HG02642 (cell line): ENCODE measurements around the gene ASPG.

Experiments
- ATAC-seq: cut with Tn5 transposase; IDR thresholded peaks from one replicate; pipeline ENCODE4 v1.9.1; 2021; ENCODE audit warnings: mild to moderate bottlenecking; ENCODE audit not compliant: unreplicated experiment, poor library complexity

ASPG gene

DNA sequence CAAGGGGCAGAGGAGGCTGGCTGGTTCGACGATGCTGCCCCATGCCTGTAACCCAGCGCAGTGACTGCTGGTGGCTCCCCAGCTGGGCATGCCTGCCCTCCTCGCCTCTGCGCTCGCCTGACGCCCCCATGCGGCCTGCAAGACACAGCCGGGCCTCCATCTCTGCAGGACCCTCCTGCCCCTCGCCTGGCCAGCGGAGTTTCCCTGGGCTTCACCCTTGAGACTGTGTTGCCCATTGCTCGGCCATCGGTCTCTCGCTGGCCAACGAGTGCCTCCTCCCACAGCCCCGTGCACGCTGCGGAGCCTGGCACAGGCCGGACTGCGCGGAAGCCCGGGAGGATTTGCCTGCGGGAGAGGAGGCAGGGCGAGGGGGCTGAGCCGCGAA is 17.6 kb downstream of the ASPG start:
- no peak for ATAC-seq

DNA sequence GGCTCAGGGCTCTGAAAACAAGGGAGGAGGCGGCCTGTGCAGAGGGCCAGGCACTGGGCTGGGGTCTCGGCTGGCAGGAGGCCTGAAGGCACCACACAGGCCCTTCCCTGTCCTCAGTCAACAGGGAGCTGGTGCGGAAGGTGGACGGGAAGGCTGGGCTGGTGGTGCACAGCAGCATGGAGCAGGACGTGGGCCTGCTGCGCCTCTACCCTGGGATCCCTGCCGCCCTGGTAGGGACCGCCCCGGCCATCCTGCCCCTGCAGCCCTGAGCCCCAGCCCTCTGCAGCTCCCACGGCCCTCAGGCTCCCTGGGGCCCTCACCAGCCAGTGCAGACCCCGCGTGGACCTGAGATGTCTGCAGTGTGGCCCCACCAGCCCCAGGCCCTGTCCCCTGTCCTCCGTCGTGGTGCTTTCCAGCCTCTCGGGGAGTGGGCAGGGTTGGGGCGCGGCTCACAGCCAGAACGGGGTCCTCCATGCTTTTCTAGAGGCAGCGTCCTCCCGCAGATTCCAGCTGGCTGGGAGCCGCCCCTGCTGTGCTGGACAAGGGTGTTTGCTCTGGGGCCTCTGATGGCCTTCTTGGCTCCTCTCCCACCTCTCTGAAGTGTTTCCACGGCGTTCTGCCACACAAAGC is 18.1 kb downstream of the ASPG start:
- no peak for ATAC-seq

DNA sequence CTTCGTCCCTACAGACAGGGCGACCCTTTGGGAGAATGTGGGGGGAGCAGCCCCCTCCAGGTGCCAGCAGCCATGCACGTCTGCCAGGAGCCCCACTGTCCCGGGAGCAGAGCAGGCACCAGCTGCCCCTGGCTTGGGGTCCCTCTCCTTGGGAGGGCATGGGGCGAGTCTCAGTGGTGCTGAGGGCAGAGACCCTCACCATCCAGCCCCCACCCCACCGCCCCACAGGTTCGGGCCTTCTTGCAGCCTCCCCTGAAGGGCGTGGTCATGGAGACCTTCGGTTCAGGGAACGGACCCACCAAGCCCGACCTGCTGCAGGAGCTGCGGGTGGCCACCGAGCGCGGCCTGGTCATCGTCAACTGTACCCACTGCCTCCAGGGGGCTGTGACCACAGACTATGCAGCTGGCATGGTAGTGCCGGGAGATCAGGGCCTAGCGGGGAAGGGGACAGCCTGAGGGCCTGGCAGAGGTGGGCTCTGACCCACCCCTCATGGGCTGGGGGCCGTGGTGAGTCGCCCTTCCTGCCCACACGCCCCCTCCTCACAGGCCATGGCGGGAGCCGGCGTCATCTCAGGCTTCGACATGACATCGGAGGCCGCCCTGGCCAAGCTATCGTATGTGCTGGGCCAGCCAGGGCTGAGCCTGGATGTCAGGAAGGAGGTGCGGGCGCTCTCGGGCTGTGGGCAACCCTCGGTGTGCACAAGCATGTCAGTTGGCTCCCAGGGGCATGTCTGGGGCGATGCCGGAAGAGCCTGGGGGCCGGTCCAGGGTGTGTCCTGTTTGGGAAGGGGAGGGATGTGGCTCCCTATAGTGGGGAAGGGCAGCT is 18.8 kb downstream of the ASPG start:
- no peak for ATAC-seq

DNA sequence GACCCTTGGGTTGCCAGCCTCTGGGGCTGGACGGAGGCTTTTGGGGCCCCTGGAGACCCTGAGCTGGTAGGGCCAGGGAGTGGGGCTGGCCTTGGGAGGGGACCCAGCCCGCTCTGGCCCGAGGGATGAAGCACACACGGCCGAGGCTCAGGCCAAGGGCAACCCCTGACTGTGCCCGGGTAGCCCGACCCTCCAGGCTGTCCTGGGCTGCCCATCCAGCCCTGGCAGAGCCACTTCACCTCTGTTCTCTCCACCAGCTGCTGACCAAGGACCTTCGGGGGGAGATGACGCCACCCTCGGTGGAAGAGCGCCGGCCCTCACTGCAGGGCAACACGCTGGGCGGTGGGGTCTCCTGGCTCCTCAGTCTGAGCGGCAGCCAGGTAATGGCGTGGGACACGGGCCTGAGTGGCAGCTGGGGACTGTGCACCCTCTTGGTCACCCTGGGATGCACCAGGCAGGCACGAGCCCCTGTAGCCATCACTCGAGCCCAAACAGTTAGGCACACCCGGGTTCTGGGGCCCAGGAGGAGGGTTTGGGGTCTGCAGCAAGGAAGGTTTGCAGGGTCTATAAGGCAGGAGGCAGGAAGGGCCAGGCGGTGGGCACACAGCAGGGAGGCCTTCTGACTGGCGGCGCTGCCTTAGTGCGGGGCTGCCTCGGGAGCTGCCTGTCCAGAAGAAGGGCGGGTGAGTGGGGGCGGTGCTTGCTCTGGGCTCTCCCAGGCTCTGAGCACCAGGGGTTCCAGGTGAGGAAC is 19.7 kb downstream of the ASPG start:
- no peak for ATAC-seq

DNA sequence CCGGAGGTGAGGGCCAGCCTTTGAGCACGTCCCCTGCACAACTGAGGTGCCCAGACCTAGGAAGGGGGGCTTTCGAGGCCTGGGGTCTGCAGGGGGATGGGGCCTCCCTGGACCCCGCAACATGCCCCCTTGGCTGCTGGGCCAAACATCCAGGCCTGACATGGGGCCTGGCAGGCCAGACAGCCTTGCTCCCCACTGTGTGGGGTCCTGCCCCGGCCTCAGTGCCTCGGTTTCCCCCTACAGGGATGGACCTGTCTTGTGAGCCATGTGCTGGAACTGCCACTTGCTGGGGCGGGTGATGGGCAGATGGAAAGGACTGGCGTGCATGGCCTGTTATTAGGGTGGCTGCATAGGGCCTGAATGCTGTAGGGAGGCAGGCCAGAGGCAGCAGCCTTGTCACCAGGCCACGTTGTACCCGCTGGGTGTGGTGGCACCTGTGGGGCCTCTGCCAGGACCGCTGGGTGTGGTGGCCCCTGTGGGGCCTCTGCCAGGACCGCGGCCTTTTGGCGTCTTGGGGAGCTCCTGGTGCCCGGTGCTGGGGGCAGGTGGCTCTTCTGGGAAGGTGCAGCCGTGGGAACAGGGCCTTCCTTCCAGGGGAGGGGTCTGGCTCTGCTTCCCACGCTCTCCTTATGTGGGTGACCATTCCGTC is 20.4 kb downstream of the ASPG start:
- ATAC-seq, result no peak

DNA sequence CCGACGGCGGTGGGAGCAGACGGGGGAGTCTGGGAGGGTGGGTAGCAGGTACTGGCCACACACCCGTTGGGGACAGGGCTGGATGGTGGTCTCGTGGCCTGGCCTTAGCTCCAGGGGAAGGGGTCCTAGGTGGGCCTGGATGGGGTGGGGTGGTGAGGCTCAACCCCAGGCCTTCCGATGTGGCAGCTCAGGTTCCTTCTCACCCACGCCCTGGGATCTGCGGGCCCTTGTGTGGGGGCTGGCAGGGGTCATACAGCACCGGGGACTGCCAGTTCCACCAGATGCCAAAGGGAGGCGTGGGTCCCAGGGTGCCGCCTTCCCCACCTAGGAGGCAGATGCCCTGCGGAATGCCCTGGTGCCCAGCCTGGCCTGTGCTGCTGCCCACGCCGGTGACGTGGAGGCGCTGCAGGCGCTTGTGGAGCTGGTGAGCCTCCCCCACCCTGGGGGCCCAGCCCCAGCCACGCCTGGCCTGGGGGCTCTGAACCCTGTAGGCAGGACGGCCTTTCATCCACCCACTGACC is 21.0 kb downstream of the ASPG start:
- no peak for ATAC-seq

DNA sequence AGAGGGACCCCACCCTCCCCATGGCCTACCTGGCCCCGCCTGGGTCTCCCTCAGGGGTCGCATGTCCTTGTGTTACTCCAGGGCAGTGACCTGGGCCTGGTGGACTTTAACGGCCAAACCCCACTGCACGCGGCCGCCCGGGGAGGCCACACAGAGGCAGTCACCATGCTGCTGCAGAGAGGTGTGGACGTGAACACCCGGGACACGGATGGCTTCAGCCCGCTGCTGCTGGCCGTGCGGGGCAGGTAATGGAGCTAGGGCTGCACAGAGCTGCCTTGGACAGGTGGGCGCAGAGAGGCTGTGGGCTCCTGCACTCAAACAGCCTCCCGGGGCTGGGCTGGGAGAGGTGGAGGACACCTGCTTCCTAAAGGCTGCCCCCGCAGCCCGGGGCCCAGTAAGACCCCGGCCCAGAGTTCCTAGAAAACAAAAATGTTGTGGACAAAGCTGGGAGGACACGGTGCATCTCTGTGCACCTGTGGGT is 21.6 kb downstream of the ASPG start:
- no peak for ATAC-seq

DNA sequence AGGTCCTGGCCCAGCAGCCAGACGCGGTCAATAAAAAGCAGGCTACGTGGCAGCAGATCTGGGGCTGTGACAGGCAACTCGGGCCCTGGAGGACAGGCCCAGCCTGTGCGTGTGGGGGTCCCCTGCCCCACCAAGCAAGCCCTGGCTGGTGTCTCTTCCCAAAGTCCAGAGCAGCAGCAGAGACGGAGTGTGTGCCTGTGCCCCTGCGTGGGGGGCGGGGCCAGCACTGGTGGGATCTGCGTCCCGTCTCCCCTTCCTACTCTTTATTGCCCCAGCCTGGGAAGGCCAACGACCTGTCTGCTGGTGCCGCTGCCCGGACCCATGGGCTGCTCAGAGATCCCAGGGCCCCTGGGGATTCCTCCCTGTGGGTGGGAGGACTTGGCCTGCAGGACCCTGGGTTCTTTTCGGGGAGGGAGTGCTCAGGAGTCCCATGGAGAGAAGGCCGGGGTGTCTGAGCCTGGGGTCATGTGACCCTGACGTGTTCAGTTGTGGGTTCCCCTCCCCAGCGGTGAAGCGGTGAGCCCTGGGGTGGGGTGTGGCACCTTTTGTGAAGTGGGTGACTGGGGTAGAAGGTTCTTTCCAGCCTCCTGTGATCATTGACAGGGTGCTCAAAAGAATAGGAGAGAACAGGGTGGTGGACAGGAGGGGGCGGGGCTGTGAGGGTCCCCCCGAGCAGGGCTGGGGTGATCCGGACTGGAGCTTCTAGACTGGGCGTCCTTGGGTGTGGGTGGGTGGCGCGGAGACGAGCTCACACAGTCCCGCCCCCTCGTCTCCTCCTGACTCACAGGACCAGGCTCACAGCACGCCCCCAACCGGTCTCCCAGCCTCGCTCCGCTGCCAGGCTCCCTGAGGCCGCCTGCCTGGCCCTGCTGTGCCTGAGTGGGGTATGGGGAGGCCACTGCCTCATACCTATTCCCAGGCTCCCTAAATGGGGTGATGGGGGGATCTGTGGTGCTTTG is 22.4 kb downstream of the ASPG start:
- ATAC-seq, result no peak

DNA sequence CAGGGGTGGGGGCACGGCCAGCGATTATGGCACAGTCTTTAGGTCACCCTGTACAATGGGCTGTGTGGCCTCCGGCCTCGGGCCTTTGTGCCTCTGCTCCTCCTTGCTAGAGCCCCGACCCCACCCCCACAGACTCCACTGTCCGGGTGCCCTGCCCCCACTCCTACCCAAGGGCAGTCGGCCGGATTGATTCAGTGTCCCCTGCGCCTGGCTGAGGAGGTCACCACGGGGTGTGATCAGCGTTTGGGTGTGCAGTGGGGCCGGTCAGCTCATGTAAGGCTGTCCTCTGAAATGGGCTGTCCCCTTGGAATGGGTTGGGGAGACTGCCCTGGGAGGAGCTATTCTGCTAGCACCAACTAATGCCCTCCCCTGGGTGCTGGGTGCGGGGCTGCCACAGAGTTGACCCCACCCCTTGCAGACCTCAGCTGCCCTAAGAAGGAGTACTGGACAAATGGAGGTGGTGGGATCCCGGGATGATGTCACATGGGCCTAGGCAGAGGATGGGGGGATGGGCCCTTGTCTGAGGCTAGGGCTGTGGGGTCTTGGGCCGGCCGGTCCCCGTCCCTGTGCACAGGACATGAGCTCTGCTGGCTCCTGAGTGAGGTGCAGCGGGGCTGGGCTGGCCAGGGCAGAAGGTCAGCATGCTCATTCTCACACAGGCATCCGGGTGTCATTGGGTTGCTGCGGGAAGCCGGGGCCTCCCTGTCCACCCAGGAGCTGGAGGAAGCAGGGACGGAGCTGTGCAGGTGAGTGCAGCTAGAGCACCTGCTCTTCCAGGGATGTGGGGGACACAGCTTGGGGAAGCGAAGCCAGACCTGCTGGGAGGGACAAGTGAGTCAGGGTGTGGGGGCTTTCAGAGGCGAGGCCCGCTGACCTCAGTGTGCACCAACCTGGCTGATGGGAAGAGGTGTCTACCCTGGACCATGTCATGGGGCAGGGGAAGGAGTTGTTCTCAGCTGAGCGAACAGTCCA is 23.4 kb downstream of the ASPG start:
- no peak for ATAC-seq

DNA sequence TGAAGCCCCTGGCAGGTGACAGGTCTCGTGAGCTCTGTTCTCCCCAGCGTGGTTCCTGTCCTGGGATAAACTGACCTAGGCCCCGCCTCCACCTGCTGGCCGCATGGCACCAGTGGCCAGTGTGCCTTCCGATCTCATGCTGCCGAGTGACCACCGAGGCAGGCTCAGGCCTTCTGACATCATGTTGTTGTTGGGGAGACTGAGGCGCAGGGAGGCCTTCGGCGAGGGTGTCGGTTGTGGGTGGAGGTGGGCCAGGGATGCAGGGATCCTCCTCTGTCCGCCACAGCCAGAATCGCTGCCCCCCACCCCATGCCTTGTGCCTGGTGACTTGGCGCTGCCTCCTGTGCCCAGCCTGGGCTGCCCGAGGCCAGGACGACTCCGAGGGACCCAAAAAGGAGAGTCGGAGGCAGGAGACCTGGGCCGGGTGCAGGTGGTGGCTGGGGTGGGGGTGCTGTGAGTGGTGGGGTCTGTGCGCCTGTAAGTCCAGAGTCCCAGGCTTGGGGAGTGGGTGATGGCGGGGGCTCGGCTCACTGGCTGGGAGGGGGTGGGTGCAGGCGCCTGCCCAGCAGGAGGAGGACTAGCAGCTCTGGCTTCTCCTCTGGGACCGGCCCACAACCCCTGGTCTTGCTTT is 24.3 kb downstream of the ASPG start:
- no peak for ATAC-seq

DNA sequence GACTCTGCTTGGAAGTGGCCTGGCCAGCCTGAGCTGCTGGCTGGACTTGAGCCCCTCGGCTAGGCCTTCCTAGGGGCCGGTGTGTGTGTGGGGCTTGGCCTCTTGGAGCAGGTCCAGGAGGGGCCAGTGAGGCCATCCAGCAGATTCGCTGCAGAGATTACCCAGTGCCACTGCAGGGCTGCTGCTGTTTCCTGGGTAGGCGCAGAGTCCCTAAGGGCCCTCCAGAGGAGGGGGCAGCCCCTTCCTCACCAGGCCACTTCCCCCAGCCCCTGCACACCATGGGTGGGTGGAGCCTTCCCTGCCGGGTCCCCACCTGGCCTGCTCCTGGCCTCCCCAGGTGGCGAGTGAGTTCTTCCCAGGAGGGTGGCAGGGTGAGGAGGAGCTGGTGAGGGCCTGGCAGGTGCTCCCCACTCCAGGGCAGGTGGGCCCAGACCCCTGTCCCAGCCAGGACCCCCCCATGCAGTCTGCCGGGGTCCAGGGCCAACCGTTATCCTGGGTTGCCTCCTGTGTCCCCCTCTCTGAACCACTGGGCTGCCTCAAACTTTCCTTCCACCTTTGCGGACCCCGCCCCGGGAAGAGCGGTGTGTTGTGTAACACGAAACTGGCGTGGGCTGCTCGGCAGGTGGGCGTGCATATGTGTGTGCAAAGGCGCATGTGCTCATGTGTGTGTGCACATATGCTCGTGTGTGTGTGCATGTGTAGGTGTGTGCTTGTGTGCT is 25.1 kb downstream of the ASPG start:
- no peak for ATAC-seq

DNA sequence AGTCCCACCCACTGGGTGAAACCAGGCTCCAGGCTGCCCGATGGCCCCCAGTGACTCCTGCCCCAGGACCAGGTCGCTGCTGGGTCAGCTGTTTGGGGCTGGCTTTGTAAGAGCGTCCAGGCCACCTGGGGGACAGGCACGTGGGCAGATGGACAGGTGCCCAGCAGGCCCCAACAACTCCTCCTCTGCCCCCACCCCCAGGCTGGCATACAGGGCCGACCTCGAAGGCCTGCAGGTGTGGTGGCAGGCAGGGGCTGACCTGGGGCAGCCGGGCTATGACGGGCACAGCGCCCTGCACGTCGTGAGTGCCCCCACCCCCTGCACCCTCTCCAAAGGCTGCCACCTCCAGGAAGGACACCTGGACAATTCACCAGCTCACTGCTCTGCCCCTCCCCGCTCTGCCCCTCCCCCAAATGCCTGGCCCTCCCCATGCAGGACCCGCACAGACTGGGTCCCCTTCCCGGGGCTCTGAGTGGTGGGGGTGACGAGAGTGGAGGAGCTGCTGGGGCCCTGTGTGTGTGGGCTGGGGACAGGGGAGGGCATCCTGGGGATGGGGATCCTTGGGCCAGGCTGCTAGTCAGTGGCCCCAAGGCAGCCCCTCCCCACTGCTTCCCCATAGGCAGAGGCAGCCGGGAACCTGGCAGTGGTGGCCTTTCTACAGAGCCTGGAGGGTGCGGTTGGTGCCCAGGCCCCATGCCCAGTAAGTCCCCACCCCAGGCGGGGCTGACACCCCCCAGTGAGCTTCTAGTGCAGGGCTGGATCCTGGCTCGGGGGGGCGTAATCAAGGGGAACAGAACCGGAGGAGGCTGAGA is 26.0 kb downstream of the ASPG start:
- no peak for ATAC-seq

DNA sequence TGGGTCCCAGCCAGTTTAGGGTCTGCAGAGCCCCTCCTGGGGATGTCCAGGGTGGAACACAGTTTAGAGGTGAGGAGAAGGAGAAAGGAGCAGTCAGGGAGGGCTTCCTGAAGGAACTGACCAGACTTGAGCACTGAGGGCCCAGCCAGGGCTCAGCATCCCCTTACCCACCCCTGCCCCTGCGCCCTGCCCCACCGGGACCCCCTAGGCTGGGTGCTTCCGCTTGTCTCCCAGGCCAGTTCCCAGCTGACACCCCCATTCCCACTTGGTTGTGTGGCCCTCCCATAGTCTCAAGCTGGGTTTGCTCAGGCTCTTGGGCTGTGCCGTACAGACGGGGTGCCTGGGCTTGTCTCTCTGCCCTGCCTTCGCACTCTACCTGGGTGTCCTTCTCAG is 26.6 kb downstream of the ASPG start:
- no peak for ATAC-seq

DNA sequence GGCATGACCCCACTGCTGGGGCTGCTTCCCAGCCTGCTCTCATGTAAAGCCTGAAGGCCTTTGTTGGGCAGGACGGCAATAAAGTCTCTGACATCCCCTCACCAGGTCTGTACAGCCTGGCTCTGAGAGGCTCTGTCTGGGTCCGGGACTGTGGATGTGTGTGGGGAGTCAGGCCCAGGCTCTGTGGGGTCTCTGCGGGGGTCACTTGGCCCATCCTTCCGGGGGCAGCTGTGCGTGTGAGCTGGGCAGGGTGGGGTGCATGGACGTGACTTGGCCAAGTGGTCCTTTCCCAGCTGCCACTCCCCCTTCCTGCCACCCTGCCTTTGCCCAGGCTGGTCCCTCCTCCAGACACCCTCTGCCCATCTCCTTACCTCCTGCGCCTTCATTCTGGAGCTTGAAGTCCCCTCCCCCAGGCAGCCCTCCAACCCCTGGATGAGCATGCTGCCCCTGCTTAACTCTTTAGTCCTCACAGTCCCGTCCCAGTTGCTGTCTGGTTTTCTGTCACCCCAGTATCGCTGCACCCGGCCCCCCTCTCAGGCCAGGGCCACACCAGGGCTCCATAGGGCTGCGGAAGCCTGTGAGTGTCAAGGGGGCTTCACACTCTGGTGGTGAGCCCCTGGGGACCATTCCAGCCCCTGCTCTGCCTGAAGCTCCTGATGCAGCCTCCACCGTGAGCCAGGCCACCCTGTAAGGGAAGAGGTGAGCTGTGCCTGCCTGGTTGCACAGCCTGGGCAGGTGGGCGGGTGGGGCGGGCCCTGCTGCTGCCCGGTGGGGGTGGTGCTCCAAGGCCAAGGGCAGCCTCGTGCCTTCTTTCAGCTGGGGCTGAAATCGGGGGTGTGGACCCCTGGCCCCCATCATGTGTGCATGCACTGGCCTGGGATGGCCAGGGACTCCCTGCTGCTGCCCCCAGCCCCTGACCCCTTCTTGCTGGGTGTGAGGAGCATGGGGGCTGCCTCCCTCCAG is 27.4 kb downstream of the ASPG start:
- no peak for ATAC-seq
